ENCODE results near the gene NRL.

GRCh38 chr14:24064091-24064795 is 50.5 kb downstream of the NRL start:
- TF ChIP-seq CTCF (IDR thresholded peaks at IDR 0.05) (no peak), EZH2 (IDR thresholded peaks at IDR 0.05) (no peak), EZH2phosphoT487 (IDR thresholded peaks at IDR 0.05) (no peak)
